Measurements from ENCODE around the gene SORCS2. TPM values are rescaled to one million over a fixed set of nuclear protein-coding genes. Genes with fewer than 3 reads are reported as not detected.

Gene SORCS2
- polyA plus RNA-seq, 3 donors, result 0.46 to 0.55 TPM; not detected in 1

DNA sequence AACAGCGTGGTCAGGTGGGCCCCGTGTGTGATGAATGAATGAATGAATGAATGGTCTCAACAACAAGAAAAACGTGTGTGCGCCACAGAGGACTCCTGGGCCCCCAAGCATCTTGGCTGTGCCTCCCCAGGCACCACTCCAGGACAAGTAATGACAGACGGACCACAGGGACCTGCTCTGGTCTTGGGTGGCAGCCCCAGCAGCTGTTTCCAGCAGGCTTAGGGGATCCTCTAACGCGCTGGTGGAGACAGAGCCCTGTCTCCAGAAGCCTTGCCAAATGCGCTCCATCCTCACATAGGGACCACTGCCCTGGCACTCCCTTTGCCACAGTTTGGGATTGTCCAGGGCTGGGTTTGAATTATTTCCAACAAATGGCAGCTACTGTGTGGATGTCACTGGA, 203.3 kb downstream of the SORCS2 start:
- peaks cover 0 to 2% (median 0%) of the 10 kb centered on the region in 7 donors for H3K9me3 Mint-ChIP-seq
- Histone ChIP-seq H2AFZ (ENCODE audit: insufficient read depth, low read depth, low read length, poor library complexity, severe bottlenecking) (no peak overlapping the region), H3K9ac (ENCODE audit: insufficient read depth, low read length, poor library complexity, severe bottlenecking) (no peak overlapping the region), H3K9me3 (replicated peaks in 1 of 2; ENCODE audit: control insufficient read depth in 1 of 2, insufficient read depth in 1 of 2, low read length in 2 of 2) (no peaks in the 10 kb centered on the region), H3K79me2 (ENCODE audit: insufficient read depth, low read length) (no peaks in the 10 kb centered on the region), H4K20me1 (ENCODE audit: insufficient read depth, low read length) (no peaks in the 10 kb centered on the region), H3K4me3 (replicated peaks in 1 of 3; ENCODE audit: low read depth in 2 of 3, low read length in 3 of 3) (no peak overlapping the region), H3K27ac (ENCODE audit: low read depth in 1 of 2, low read length in 2 of 2) (no peak overlapping the region), H3K27me3 (ENCODE audit: control insufficient read depth in 2 of 2, insufficient read depth in 2 of 2, low read length in 2 of 2) (peaks cover 0 to 6% of the 10 kb centered on the region in 2 donors), H3K4me2 (replicated peaks; ENCODE audit: extremely low read depth, low read length, poor library complexity, severe bottlenecking) (no peak overlapping the region), H3K4me1 (ENCODE audit: control insufficient read depth in 1 of 2, insufficient read depth in 2 of 2, low read length in 2 of 2) (no peaks in the 10 kb centered on the region), H3K36me3 (replicated peaks in 1 of 2; ENCODE audit: control insufficient read depth in 1 of 2, insufficient read depth in 2 of 2, low read length in 2 of 2) (no peaks in the 10 kb centered on the region)
- no peaks in the 10 kb centered on the region for H3K36me3 Mint-ChIP-seq
- TF ChIP-seq, protein P1, sequence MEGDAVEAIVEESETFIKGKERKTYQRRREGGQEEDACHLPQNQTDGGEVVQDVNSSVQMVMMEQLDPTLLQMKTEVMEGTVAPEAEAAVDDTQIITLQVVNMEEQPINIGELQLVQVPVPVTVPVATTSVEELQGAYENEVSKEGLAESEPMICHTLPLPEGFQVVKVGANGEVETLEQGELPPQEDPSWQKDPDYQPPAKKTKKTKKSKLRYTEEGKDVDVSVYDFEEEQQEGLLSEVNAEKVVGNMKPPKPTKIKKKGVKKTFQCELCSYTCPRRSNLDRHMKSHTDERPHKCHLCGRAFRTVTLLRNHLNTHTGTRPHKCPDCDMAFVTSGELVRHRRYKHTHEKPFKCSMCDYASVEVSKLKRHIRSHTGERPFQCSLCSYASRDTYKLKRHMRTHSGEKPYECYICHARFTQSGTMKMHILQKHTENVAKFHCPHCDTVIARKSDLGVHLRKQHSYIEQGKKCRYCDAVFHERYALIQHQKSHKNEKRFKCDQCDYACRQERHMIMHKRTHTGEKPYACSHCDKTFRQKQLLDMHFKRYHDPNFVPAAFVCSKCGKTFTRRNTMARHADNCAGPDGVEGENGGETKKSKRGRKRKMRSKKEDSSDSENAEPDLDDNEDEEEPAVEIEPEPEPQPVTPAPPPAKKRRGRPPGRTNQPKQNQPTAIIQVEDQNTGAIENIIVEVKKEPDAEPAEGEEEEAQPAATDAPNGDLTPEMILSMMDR (IDR thresholded peaks at IDR 0.05), result no peak
- DNase-seq, result no peak
- no peaks in the 10 kb centered on the region for H3K4me1 Mint-ChIP-seq
- no peak overlapping the region for H3K4me3 Mint-ChIP-seq
- no peak overlapping the region for H3K27ac Mint-ChIP-seq
- H3K27me3 Mint-ChIP-seq (ENCODE audit: low read depth in 3 of 3), result peaks cover 19 to 37% (median 24%) of the 10 kb centered on the region in 3 donors
- intact Hi-C loops (cut with micrococcal nuclease), result no loop called here
- 91% methylated on average over 7 of the region's 8 CpGs for WGBS (ENCODE audit: insufficient coverage)

- Histone ChIP-seq H2AFZ (ENCODE audit: insufficient read depth, low read depth, low read length, poor library complexity, severe bottlenecking) (no peak overlapping the region), H3K9ac (ENCODE audit: insufficient read depth, low read length, poor library complexity, severe bottlenecking) (no peak overlapping the region), H4K20me1 (ENCODE audit: insufficient read depth, low read length) (no peaks in the 10 kb centered on the region), H3K36me3 (replicated peaks in 1 of 2; ENCODE audit: control insufficient read depth in 1 of 2, insufficient read depth in 2 of 2, low read length in 2 of 2) (no peaks in the 10 kb centered on the region), H3K9me3 (replicated peaks in 1 of 2; ENCODE audit: control insufficient read depth in 1 of 2, insufficient read depth in 1 of 2, low read length in 2 of 2) (no peaks in the 10 kb centered on the region), H3K4me3 (replicated peaks in 1 of 3; ENCODE audit: low read depth in 2 of 3, low read length in 3 of 3) (no peak overlapping the region), H3K4me1 (ENCODE audit: control insufficient read depth in 1 of 2, insufficient read depth in 2 of 2, low read length in 2 of 2) (no peaks in the 10 kb centered on the region), H3K27ac (ENCODE audit: low read depth in 1 of 2, low read length in 2 of 2) (no peak overlapping the region), H3K4me2 (replicated peaks; ENCODE audit: extremely low read depth, low read length, poor library complexity, severe bottlenecking) (no peak overlapping the region), H3K79me2 (ENCODE audit: insufficient read depth, low read length) (no peaks in the 10 kb centered on the region), H3K27me3 (ENCODE audit: control insufficient read depth in 2 of 2, insufficient read depth in 2 of 2, low read length in 2 of 2) (peaks cover 0 to 6% of the 10 kb centered on the region in 2 donors)
- H3K36me3 Mint-ChIP-seq, result no peaks in the 10 kb centered on the region
- WGBS (ENCODE audit: insufficient coverage), result 84% methylated on average over 7 of the region's 14 CpGs
- peaks cover 17 to 35% (median 27%) of the 10 kb centered on the region in 3 donors for H3K27me3 Mint-ChIP-seq (ENCODE audit: low read depth in 3 of 3)
- TF ChIP-seq, protein P1 (IDR thresholded peaks at IDR 0.05), result no peak
- H3K4me1 Mint-ChIP-seq, result no peaks in the 10 kb centered on the region
- H3K4me3 Mint-ChIP-seq, result no peak overlapping the region
- no peak overlapping the region for H3K27ac Mint-ChIP-seq
- DNase-seq, result no peak
- peaks cover 0 to 2% (median 0%) of the 10 kb centered on the region in 7 donors for H3K9me3 Mint-ChIP-seq
- intact Hi-C loops (cut with micrococcal nuclease), result no loop called here
Observed at GRCh38 chr4:7396186-7396910, 204.0 kb downstream of the SORCS2 start.

Measured in CD14-positive monocyte (primary cell).